CD4-positive, alpha-beta T cell treated with Interleukin-21 for 1 hour (primary cell): Measurements from ENCODE around the gene THOC7.
A peak's percentile ranks its signal among the peaks of the same experiment; 100 is the strongest.

Experiments
- DNase-seq: peaks from one replicate; pipeline ENCODE4 v3.0.0-alpha.2; 2020

The THOC7 gene

GRCh38 chr3:63832395-63832794 lies 31.2 kb downstream of the THOC7 start:
- no peak for DNase-seq

- no peak for DNase-seq
These were observed 33.1 kb downstream of the THOC7 start for GRCh38 chr3:63830526-63830925.

GRCh38 chr3:63824309-63824708 lies 39.3 kb downstream of the THOC7 start:
- DNase-seq, result no peak

GRCh38 chr3:63819151-63819398 lies 44.5 kb downstream of the THOC7 start, which contains the start of gene C3orf49:
C3orf49 (plus strand) TSS chr3:63819299; CDS start chr3:63819472, 173 bp downstream.
- DNase-seq, result no peak

GRCh38 chr3:63818282-63819150 lies 45.1 kb downstream of the THOC7 start:
- peak; percentile 60 for DNase-seq

DNA sequence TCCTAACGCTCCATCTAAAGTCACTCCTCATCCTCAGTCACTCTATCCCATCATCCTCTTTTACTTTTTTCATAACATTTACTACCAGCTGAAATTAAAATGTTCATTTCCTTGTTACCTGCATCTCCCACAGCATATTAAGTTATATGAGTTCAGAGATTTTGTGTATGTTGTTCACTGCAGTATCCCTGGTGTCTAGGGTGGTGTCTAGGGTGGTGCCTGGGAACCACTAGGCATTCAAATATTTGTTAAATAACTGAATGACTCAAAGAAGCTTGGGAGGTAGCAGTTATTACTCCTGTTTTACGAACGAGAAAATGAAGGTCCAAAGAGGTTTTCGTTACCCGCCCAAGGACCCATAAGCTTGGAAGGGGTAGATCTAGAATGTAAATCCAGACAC lies 46.4 kb downstream of the THOC7 start:
- no peak for DNase-seq

GRCh38 chr3:63814237-63814636 lies 49.4 kb downstream of the THOC7 start:
- DNase-seq, result no peak

DNA sequence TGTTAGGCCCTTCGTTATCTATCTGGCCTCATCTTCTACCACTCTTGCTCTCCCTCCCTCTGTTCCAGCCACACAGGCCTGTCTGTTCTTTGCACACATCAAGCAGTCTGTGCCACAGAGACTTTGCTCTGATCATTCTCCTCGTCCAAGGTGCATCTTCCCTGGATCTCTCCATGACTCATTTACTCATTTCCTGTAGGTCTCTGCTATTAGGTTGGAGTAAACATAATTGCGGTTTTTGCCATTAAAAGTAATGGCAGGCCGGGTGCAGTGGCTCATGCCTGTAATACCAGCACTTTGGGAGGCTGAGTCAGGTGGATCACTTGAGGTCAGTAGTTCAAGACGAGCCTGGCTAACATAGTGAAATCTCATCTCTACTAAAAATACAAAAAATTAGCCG lies 54.0 kb downstream of the THOC7 start:
- DNase-seq, result no peak

DNA sequence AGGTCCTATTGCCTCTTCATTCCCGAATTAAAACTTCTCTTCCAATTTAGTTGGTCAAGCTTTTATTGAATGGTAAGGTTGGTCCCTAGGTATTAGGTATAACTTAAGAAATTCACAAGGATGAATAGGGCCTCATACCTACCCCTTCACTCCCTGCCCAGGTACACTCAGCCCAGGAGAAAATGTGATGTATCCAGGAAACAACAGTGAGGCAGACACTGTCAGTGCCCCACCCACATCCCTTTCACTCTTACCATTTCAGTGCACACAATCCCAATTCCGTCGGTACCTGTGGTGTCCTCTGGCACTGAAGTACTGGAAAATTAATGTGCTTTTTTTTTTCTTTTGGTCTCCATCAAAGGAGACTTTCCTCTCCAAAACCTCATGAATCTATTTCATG lies 55.0 kb downstream of the THOC7 start:
- DNase-seq, result no peak

DNA sequence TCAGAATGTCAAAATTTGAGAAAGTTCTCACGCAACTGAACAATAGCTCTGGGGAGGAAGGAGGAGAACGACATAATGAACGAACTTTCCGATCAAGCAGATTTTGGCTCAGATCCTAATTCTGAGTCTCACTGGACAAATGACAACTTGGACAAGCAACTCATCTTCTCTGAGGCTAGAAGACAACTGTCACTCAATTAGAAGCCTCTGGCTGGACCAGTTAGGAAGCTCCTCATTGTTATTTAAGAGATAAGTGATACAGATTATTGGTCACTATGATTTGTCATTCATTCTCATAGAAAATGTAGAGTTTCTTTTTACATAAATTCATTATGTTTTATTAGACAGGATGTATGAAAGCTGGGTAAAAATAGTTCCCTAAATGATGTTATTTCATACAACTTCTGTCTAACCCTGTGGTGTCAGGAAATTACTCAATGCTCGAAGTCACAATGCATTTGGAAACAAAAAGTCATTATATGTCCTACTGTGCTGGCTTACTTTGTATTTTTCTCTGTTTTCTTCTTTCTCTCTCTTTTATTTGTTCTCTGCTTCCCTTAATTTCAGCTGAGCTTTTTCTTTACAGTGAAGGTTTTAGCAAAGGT lies 55.5 kb downstream of the THOC7 start:
- DNase-seq, result no peak

GRCh38 chr3:63803911-63804310 lies 59.7 kb downstream of the THOC7 start:
- no peak for DNase-seq

DNA sequence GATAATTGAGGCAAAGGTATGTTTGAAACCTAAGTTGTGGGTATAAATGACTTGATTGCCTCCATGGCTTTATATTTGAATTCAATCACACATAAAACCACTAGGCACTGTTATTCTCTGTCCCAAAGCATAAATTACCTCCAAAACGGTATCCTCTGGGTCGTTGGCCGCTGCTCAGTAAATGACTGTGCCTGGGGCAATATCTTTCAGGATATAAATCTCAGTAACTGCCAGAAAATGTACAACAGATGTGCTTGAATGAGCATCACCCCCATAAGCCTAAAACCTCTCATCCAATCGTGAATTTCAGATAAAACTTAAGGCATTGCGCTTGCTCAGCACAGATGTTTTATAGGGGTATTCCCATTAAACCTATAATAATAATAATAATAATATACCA lies 63.5 kb downstream of the THOC7 start:
- DNase-seq, result no peak

DNA sequence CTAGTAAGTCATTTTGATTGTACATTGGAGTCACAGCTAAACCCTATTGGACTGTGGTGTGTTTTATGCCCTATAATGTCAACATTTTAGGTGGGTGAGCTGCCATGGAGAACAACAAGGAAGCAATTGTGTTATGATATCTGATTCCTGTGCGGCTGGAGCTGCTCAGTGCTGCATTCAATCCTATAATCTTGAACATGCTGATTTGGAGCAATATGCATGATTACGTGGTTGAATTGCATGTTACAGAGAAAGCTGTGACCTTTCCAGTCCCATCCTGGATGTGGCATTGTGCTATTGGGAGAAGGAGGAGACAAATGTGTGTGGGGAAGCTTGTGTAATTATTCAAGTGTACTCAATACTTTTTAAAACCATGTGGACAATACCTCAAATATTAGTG lies 64.7 kb downstream of the THOC7 start:
- DNase-seq, result no peak

DNA sequence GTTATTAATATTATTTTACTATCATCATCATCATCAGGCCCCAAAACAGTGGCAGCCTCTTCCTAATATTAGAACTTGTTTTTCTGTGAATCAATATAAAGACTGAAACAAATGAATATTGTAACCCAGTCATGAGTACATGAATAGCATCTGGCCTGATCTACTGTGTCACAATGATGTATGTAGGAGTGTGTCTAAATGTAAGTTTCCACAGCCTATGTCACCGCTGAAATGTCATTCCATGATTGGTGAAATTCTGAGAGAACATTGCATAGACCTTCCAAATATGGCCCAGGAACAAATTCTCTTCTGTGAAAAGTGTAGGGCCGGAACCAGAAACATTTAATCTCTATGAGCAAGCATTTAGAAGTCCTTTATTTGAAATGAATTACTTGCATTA lies 65.1 kb downstream of the THOC7 start:
- no peak for DNase-seq

GRCh38 chr3:63795438-63795837 lies 68.2 kb downstream of the THOC7 start:
- no peak for DNase-seq

DNA sequence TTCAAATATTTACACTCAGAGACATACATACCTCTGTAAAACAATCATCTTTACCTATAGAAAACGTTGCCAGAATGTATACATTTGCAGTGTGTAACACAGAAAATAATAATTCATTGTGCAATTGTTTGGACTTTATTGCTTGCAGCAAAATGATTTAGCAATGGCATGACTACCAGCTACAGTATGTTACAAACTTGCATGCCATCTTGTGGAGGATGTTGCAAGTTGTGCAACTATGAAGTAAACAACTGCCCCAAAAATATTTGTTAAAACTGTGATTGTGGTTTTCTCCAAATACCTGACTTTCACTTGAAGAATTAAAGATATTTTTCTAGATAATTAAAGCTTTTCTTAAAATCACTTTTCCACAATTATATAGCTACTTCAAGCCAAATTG lies 71.6 kb downstream of the THOC7 start:
- DNase-seq, result no peak
